GM10266 (cell line): Measurements from ENCODE around the gene NR4A1.

ENCODE experiments used
- DNase-seq: peaks from one replicate; pipeline ENCODE4 v3.0.0; 2012; ENCODE audit errors: extremely low spot score
- CTCF ChIP-seq: IDR thresholded peaks from 2 replicates; pipeline ENCODE4 v1.5.1; 2012; ENCODE audit warnings: mild to moderate bottlenecking, low read depth; ENCODE audit not compliant: control insufficient read depth, insufficient read depth; ENCODE audit errors: missing control alignments

The NR4A1 gene

GRCh38 chr12:52085682-52086180 lies 34.5 kb downstream of the NR4A1 start:
- no peak for TF ChIP-seq CTCF
- no peak for DNase-seq

- DNase-seq = no peak
- no peak for TF ChIP-seq CTCF
Measured at GRCh38 chr12:52086366-52086765, 35.1 kb downstream of the NR4A1 start.

- peak; percentile 6 for DNase-seq
- no peak for TF ChIP-seq CTCF
Measured at GRCh38 chr12:52086944-52087835, 35.9 kb downstream of the NR4A1 start.

GRCh38 chr12:52087961-52088820 lies 36.9 kb downstream of the NR4A1 start:
- no peak for TF ChIP-seq CTCF
- peak; percentile 57 for DNase-seq

GRCh38 chr12:52089491-52089890 lies 38.2 kb downstream of the NR4A1 start:
- no peak for DNase-seq
- TF ChIP-seq CTCF = no peak

- DNase-seq = peak; percentile 10
Measured at GRCh38 chr12:52090291-52090690, 39.0 kb downstream of the NR4A1 start.

More at GRCh38 chr12:52090291-52090690, 39.0 kb downstream of the NR4A1 start:
- TF ChIP-seq CTCF = no peak
